ENCODE data around the gene YJEFN3.

Gene YJEFN3

GRCh38 chr19:19530889-19531288 is 2.2 kb downstream of the YJEFN3 start:
- DNase-seq (ENCODE audit: low read depth in 2 of 2): no peak
- TF ChIP-seq, protein P1, sequence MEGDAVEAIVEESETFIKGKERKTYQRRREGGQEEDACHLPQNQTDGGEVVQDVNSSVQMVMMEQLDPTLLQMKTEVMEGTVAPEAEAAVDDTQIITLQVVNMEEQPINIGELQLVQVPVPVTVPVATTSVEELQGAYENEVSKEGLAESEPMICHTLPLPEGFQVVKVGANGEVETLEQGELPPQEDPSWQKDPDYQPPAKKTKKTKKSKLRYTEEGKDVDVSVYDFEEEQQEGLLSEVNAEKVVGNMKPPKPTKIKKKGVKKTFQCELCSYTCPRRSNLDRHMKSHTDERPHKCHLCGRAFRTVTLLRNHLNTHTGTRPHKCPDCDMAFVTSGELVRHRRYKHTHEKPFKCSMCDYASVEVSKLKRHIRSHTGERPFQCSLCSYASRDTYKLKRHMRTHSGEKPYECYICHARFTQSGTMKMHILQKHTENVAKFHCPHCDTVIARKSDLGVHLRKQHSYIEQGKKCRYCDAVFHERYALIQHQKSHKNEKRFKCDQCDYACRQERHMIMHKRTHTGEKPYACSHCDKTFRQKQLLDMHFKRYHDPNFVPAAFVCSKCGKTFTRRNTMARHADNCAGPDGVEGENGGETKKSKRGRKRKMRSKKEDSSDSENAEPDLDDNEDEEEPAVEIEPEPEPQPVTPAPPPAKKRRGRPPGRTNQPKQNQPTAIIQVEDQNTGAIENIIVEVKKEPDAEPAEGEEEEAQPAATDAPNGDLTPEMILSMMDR (IDR thresholded peaks at IDR 0.05; ENCODE audit: low read depth, low read length): no peak
- H3K4me3 ChIP-seq (replicated peaks in 1 of 2; ENCODE audit: low read depth in 2 of 2, low read length in 2 of 2): no peak overlapping the region

GRCh38 chr19:19531951-19532805 is 3.5 kb downstream of the YJEFN3 start:
- H3K4me3 ChIP-seq (replicated peaks in 1 of 2; ENCODE audit: low read depth in 2 of 2, low read length in 2 of 2): no peak overlapping the region
- TF ChIP-seq, protein P1 (IDR thresholded peaks at IDR 0.05; ENCODE audit: low read depth, low read length): peak; percentile 96
- peak; percentile 65 to 67 for DNase-seq (ENCODE audit: low read depth in 2 of 2)

GRCh38 chr19:19532806-19533701 is 4.3 kb downstream of the YJEFN3 start:
- TF ChIP-seq, protein P1 (IDR thresholded peaks at IDR 0.05; ENCODE audit: low read depth, low read length): no peak
- no peak for DNase-seq (ENCODE audit: low read depth in 2 of 2)
- H3K4me3 ChIP-seq (replicated peaks in 1 of 2; ENCODE audit: low read depth in 2 of 2, low read length in 2 of 2): no peak overlapping the region

DNA sequence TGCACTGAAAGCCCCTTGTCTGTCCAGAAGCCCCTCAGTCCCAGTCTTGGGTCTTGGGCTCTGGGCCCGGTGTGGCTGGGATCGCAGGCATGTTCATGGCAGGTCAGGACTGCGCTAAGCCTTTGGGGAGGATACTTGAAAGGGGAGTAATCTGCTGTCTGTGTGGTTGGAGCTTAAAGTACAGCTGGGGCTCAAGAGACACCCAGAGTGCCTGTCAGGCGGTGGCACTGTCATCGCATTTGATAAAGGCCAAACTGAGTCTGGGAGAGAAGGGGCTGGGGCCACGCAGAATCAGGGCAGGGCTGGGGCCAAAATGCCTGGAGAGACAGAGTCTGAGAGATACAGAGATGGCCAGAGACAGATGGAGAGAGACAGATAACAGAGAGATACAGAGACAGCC is 5.1 kb downstream of the YJEFN3 start:
- H3K4me3 ChIP-seq (replicated peaks in 1 of 2; ENCODE audit: low read depth in 2 of 2, low read length in 2 of 2): no peak overlapping the region
- DNase-seq (ENCODE audit: low read depth in 2 of 2): no peak
- TF ChIP-seq, protein P1 (IDR thresholded peaks at IDR 0.05; ENCODE audit: low read depth, low read length): no peak

DNA sequence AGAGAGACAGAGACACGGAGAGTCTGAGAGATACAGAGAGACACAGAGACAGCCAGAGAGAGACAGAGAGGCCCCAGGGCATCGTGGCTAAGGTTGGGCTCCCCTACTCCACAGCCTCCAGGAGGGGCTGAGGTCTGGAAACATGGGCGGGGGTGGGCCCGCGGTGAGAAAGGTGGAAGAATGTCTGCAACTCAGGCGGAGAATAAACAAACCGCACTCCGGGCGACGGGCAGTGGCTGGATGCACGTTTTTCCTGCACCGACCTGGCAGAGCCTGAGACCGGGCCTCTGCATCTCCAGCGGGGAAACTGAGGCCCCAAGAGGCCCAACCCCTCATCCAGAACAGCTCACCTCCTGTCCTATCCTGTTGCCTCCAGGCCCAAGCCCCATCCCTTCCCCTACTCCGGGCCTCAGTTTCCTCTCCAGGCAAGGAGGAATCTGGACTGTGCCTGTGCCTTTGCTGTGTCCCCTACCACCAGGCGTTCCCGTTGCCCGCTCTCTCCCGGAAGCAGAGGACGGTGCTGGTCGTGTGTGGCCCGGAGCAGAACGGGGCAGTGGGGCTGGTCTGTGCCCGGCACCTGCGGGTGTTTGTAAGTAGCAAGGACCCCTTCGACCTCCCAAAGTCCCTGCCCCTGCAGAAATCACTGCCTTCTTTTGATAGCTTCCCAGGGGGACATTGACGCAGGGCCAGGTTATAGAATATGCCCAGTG is 6.0 kb downstream of the YJEFN3 start:
- H3K4me3 ChIP-seq (replicated peaks in 1 of 2; ENCODE audit: low read depth in 2 of 2, low read length in 2 of 2): no peak overlapping the region
- DNase-seq (ENCODE audit: low read depth in 2 of 2): no peak
- TF ChIP-seq, protein P1 (IDR thresholded peaks at IDR 0.05; ENCODE audit: low read depth, low read length): no peak
